C4-2B (cell line): ENCODE measurements around the gene CCDC127.

Experiments used
- ZFX ChIP-seq: fragments of 450-650 bp; IDR thresholded peaks from 2 replicates; pipeline ENCODE4 v1.6.1; 2017
- TF ChIP-seq, protein P1 (sequence below): fragments of 450-650 bp; conservative IDR thresholded peaks from 2 replicates; pipeline ENCODE4 v1.5.1; 2017; ENCODE audit warnings: mild to moderate bottlenecking

GRCh38 chr5:252546-252945, 34.6 kb upstream of the CCDC127 start:
- TF ChIP-seq, protein P1, sequence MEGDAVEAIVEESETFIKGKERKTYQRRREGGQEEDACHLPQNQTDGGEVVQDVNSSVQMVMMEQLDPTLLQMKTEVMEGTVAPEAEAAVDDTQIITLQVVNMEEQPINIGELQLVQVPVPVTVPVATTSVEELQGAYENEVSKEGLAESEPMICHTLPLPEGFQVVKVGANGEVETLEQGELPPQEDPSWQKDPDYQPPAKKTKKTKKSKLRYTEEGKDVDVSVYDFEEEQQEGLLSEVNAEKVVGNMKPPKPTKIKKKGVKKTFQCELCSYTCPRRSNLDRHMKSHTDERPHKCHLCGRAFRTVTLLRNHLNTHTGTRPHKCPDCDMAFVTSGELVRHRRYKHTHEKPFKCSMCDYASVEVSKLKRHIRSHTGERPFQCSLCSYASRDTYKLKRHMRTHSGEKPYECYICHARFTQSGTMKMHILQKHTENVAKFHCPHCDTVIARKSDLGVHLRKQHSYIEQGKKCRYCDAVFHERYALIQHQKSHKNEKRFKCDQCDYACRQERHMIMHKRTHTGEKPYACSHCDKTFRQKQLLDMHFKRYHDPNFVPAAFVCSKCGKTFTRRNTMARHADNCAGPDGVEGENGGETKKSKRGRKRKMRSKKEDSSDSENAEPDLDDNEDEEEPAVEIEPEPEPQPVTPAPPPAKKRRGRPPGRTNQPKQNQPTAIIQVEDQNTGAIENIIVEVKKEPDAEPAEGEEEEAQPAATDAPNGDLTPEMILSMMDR, result no peak
- no peak for TF ChIP-seq ZFX
